GM21447 (cell line): Measurements from ENCODE around the gene BHLHA9.
"Not testable (repeated sequence)": the region's sequence is repeated elsewhere in the genome, so short reads cannot be mapped to it uniquely, and the experiment has no call there.

Experiments used
- ATAC-seq: cut with Tn5 transposase; IDR thresholded peaks from one replicate; pipeline ENCODE4 v1.9.1; 2021; ENCODE audit not compliant: unreplicated experiment

The BHLHA9 gene

DNA sequence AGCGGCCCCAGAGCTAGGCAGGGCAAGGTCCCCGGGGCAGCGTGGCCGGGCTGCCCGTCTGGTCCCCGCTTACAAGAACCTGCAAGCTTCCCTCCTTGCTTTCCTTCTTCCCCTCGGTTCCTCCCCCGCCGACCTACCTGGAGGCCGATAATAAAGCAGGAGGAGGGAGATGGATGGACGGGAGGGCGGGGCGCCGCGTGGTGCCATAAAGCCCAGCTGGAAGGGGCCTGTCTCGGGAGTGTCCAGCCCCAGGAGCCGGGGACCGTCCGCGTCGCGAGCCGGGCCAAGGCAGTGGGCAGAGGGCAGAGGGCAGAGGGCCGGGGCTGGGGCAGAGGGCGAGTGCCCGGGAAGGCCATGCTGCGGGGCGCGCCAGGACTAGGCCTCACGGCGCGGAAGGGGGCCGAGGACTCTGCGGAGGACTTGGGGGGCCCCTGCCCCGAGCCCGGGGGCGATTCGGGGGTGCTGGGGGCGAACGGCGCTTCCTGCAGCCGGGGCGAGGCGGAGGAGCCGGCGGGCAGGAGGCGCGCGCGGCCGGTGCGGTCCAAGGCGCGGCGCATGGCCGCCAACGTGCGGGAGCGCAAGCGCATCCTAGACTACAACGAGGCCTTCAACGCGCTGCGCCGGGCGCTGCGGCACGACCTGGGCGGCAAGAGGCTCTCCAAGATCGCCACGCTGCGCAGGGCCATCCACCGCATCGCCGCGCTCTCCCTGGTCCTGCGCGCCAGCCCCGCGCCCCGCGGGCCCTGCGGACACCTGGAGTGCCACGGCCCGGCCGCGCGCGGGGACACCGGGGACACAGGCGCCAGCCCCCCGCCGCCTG is at the start of gene BHLHA9:
TSS of gene BHLHA9 (plus strand) at position 235 of the 820 bp plus-strand sequence. CDS start at position 355, 120 bp downstream.
- ATAC-seq: no peak

DNA sequence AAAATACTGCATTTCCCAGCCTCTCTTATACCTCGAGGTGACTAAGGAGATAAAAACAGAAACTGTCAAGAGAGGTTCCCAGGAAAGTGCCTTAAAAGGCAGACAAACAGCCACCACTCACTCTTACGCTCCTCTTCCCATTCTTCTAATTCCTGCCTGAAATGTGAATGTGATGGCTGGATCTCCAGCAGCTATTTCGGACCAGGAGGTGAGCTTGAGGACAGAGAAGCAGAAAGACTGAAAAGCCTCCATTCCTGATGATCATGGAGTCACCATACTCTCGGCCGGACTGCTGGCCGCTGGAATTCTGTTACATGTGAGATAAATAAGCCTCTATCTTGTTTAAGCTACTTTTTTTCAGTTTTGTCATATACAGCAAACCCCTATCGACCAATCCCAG is 49.0 kb upstream of the BHLHA9 start:
- ATAC-seq: no peak

DNA sequence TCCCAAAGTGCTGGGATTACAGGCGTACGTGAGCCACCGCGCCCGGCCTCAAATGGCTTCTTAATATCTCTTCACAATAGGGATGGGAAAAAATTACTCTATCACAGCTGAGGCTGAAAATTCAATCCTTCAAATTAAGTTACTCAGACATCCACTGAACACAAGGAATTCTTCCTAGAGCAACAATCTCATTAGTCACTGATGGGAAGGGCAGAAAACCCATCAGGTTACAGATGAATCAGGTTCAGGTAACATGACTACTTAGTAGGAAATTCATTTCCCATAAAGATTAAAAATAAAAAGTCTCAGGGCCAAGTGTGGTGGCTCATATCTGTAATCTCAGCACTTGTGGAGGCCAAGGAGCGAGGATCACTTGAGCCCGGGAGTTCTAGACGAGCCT is 47.9 kb upstream of the BHLHA9 start:
- ATAC-seq: no peak

- no peak for ATAC-seq
Observed at GRCh38 chr17:1223662-1224061, 46.6 kb upstream of the BHLHA9 start.

DNA sequence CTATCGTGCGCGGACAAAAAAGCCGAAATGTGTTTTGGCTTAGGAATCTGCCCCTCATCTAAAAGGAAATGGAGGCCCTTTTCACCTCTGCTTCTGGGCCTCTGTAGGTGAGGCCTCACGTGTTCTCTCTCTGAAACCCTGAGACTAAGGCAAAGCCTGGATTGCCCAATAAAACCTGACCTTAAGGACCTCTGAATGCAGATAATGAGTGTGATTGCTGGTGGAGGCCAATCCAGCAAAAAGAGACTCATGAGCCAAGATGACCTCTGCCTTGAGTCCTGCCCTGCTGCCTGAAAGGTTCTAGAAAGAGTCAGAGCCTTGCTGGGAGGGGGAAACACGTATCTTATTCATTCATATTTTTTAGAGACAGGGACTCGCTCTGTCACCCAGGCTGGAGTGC is 45.9 kb upstream of the BHLHA9 start:
- ATAC-seq: no peak

DNA sequence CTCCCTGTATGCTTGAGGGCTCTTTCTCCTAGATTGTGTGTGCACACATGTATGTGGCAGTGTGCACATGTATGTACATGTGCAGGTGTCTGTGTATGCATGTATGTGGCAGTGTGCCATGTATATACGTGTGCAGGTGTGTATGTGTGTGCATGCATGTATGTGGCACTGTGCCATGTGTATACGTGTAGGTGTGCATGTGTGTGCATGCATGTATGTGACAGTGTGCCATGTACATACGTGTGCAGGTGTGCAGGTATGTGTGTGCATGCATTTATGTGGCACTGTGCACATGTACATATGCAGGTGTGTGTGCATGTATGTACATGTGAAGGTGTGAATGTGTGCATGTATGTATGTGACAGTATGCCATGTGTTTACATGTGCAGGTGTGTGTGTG is 43.9 kb upstream of the BHLHA9 start:
- ATAC-seq: no peak

- no peak for ATAC-seq
Observed at GRCh38 chr17:1227365-1227764, 42.9 kb upstream of the BHLHA9 start.

GRCh38 chr17:1227917-1228780 is 42.1 kb upstream of the BHLHA9 start:
- ATAC-seq: no peak

- ATAC-seq: peak; percentile 5
Observed at GRCh38 chr17:1228781-1229348, 41.4 kb upstream of the BHLHA9 start.

DNA sequence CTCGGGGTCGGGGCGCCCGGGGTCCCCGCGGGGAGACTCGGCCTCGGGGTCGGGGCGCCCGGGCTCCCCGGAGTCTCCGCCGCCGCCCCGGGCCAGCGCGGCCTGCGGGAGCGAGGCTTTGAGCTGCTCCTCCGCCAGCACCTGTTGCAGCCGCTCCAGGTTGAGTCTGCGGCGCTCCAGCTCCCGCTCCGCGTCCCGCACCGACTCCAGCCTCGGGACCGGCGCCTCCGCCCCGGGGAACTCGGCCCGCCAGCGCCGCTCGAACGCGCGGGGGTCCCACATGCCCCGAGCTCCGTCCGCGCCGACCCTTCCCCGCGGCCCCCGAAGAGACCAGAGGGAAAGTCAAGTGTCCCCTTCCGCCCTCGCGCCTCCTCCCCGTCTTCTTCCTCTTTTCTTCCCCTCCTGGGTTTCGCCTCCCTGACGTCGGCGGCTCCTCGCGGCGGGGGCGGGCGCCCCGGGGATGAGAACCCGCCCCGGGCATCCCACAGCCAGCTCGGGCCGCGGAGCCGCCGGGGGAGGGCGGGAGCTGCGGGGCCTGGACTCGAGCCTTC is 40.8 kb upstream of the BHLHA9 start:
- peak; percentile 56 for ATAC-seq

GRCh38 chr17:1229900-1230501 is 40.2 kb upstream of the BHLHA9 start:
- no peak for ATAC-seq

DNA sequence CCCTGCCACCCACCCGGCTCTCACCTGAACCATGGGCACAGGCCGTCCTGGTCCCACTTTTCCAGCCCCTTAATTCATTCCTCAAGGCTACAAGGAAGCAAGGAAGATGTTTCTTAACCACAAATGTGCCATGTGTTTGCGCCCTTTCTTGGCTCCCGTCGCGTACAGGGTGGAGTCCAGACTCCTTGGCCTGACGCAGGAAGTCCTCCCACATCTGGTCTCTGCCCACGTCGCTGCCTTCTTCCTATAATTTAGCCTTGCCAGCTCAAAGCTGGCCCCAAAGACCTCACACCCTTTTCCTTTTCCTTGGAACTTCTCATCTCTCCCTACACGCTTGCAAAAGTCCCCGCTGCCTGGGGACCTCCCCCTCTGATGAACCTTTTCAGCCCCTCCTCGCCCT is 38.8 kb upstream of the BHLHA9 start:
- no peak for ATAC-seq

- ATAC-seq: no peak
Observed at GRCh38 chr17:1232331-1232730, 37.9 kb upstream of the BHLHA9 start.

- no peak for ATAC-seq
Observed at GRCh38 chr17:1232786-1233185, 37.5 kb upstream of the BHLHA9 start.

GRCh38 chr17:1234455-1234854 is 35.8 kb upstream of the BHLHA9 start:
- no peak for ATAC-seq

DNA sequence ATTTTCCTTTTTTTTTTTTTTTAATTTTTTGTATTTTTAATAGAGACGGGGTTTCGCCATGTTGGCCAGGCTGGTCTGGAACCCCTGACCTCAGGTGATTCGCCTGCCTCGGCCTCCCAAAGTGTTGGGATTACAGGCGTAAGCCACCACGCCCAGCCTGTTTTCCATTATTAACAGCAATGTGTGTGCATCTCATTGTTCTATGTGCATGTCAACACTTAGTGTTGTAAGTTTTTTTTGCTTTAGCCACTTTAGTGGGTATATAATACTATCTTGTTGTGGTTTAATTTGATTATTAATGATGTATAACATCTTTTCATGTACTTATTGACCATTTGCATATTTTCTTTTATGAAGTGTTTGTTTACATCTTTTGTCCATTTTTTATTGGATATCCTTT is 32.8 kb upstream of the BHLHA9 start:
- ATAC-seq: no peak

GRCh38 chr17:1239210-1239609 is 31.0 kb upstream of the BHLHA9 start:
- no peak for ATAC-seq

DNA sequence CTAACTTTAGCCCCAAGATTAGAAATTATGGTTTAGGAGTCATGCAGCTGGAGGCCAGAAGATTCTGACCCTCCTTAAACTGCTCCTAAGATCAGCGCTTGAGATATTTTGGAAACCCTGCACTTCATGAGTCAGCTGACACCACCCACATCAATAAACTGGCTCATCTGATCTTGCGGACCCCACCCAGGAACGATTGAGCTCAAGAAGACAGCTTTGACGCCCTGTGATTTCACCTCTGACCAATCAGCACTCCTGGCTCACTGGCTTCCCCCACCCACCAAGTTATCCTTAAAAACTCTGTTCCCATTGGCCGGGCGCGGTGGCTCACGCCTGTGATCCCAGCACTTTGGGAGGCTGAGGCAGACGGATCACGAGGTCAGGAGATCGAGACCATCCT is 29.8 kb upstream of the BHLHA9 start:
- ATAC-seq: not testable (repeated sequence)

DNA sequence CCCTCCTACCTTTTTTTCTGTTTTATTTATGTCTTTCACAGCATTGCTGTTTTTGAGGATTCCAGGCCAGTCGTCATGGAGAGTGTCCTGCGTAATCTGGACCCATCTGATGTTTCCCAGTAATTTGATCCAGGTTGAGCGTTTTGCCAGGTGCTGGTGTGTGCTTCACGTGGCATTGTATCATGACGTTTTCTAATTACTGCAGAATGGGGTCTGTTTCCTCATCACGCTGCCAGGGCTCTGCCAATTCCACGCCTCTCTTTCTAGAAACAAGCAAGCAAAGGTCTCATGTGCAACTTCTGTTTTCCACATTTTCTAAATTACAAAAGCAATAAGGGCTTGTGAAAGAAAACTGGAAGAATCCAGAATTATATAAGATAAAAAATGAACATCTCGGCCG is 28.3 kb upstream of the BHLHA9 start:
- ATAC-seq: no peak

GRCh38 chr17:1244606-1245012 is 25.6 kb upstream of the BHLHA9 start:
- no peak for ATAC-seq
